Epithelial cell of proximal tubule (primary cell): ENCODE results near the gene CKMT2. TPM values are rescaled to one million over a fixed set of nuclear protein-coding genes. Genes with fewer than 3 reads are reported as not detected.

Source experiments
- DNase-seq: peaks from one replicate; pipeline ENCODE4 v3.0.0-alpha.2; 2011; ENCODE audit warnings: low read depth
- H3K4me3 ChIP-seq: 2 replicates; pipeline ENCODE4 v1.5.1; 2011; ENCODE audit warnings: low read depth, mild to moderate bottlenecking, low read length
- CTCF ChIP-seq: conservative IDR thresholded peaks from 2 replicates; pipeline ENCODE4 v1.5.1; 2012; ENCODE audit warnings: low read depth, mild to moderate bottlenecking, low read length
- total RNA-seq: library from RNA; depleted of rRNA; stranded (reverse); fragments of >200 nt; gene quantifications from 2 replicates; pipeline ENCODE4 v1.2.3, GENCODE V29; 2015

The CKMT2 gene
- total RNA-seq, 1 donor from 2014 or later: not detected

- DNase-seq: no peak
- no peak for TF ChIP-seq CTCF
- no peak overlapping the region for H3K4me3 ChIP-seq
Observed at GRCh38 chr5:81245871-81246235, 12.7 kb downstream of the CKMT2 start.

GRCh38 chr5:81246697-81247096, 13.6 kb downstream of the CKMT2 start:
- no peak overlapping the region for H3K4me3 ChIP-seq
- TF ChIP-seq CTCF: no peak
- DNase-seq: no peak

- no peak overlapping the region for H3K4me3 ChIP-seq
- peak; percentile 47 for DNase-seq
- no peak for TF ChIP-seq CTCF
Observed at GRCh38 chr5:81247441-81247972, 14.4 kb downstream of the CKMT2 start.

GRCh38 chr5:81249240-81249639, 16.1 kb downstream of the CKMT2 start:
- H3K4me3 ChIP-seq: no peak overlapping the region
- no peak for DNase-seq
- no peak for TF ChIP-seq CTCF

- DNase-seq: no peak
- no peak for TF ChIP-seq CTCF
- H3K4me3 ChIP-seq: no peak overlapping the region
Observed at GRCh38 chr5:81250004-81250403, 16.9 kb downstream of the CKMT2 start.

GRCh38 chr5:81251922-81252321, 18.8 kb downstream of the CKMT2 start:
- no peak for DNase-seq
- no peak for TF ChIP-seq CTCF
- no peak overlapping the region for H3K4me3 ChIP-seq

GRCh38 chr5:81252904-81253303, 19.8 kb downstream of the CKMT2 start:
- no peak for TF ChIP-seq CTCF

More at GRCh38 chr5:81252904-81253303, 19.8 kb downstream of the CKMT2 start:
- no peak overlapping the region for H3K4me3 ChIP-seq
- DNase-seq: no peak
